Liver (tissue), 9 donors: ENCODE data around the gene ELK3. TPM values are rescaled to one million over a fixed set of nuclear protein-coding genes. Genes with fewer than 3 reads are reported as not detected.

Experiments
- DNase-seq: peaks from one replicate; pipeline ENCODE4 v3.0.0-alpha.2; 2017; ENCODE audit warnings: low spot score
- H3K27ac ChIP-seq, 2 donors: one replicate each; pipeline ENCODE4 v1.7.0; 2013; ENCODE audit warnings: inconsistent platforms in 2 of 2, low read length in 2 of 2, control low read depth in 1 of 2, low read depth in 1 of 2, mild to moderate bottlenecking in 1 of 2
- H3K27me3 ChIP-seq, 4 donors: one replicate each; pipeline versions ENCODE4 v1.6.1 to v1.7.0; 2013; ENCODE audit warnings: low read length in 3 of 4, inconsistent platforms in 1 of 4, mild to moderate bottlenecking in 1 of 4, moderate library complexity in 1 of 4; ENCODE audit not compliant: control insufficient read depth in 4 of 4, insufficient read depth in 4 of 4
- H3K36me3 ChIP-seq, 4 donors: one replicate each; pipeline versions ENCODE4 v1.6.1 to v1.7.0; 2013; ENCODE audit warnings: low read length in 3 of 4, mild to moderate bottlenecking in 3 of 4, low read depth in 1 of 4, moderate library complexity in 1 of 4; ENCODE audit not compliant: control insufficient read depth in 4 of 4, insufficient read depth in 3 of 4
- H3K4me1 ChIP-seq, 4 donors: one replicate each; pipeline versions ENCODE4 v1.6.1 to v1.7.0; 2013; ENCODE audit warnings: low read length in 3 of 4, mild to moderate bottlenecking in 3 of 4, moderate library complexity in 1 of 4; ENCODE audit not compliant: control insufficient read depth in 4 of 4, insufficient read depth in 4 of 4
- H3K4me3 ChIP-seq, 3 donors: one replicate each; pipeline versions ENCODE4 v1.6.1 to v1.7.0; 2013; ENCODE audit warnings: low read length in 3 of 3, control low read depth in 1 of 3, low read depth in 1 of 3, mild to moderate bottlenecking in 1 of 3
- H3K9ac ChIP-seq, 2 donors: one replicate each; pipeline ENCODE4 v1.7.0; 2013; ENCODE audit warnings: low read length in 2 of 2, mild to moderate bottlenecking in 2 of 2, moderate library complexity in 2 of 2, control low read depth in 1 of 2, low read depth in 1 of 2
- H3K9me3 ChIP-seq, 4 donors: one replicate each; pipeline versions ENCODE4 v1.6.1 to v1.7.0; 2013; ENCODE audit warnings: low read length in 3 of 4; ENCODE audit not compliant: control insufficient read depth in 4 of 4
- FOXA1 ChIP-seq: IDR thresholded peaks from 2 replicates; pipeline ENCODE4 v1.6.1; 2016; ENCODE audit warnings: antibody characterized with exemption
- FOXA2 ChIP-seq: IDR thresholded peaks from 2 replicates; pipeline ENCODE4 v1.6.1; 2016; ENCODE audit warnings: antibody characterized with exemption
- GABPA ChIP-seq, 2 donors: IDR thresholded peaks in 1 of 2; conservative IDR thresholded peaks in 1 of 2; 2 replicates each; pipeline ENCODE4 v1.6.1; 2016; ENCODE audit warnings: antibody characterized with exemption in 2 of 2, mild to moderate bottlenecking in 1 of 2, moderate library complexity in 1 of 2
- HNF4A ChIP-seq, 2 donors: conservative IDR thresholded peaks; 2 replicates each; pipeline ENCODE4 v1.6.1; 2016; ENCODE audit warnings: antibody characterized with exemption in 2 of 2, mild to moderate bottlenecking in 2 of 2
- JUND ChIP-seq, 2 donors: IDR thresholded peaks; 2 replicates each; pipeline ENCODE4 v1.6.1; 2016; ENCODE audit warnings: antibody characterized with exemption in 2 of 2
- RAD21 ChIP-seq, 2 donors: IDR thresholded peaks; 2 replicates each; pipeline ENCODE4 v1.6.1; 2016; ENCODE audit warnings: antibody characterized with exemption in 2 of 2, mild to moderate bottlenecking in 2 of 2
- REST ChIP-seq: IDR thresholded peaks from 2 replicates; pipeline ENCODE4 v1.6.1; 2016; ENCODE audit warnings: antibody characterized with exemption, mild to moderate bottlenecking
- RXRA ChIP-seq, 2 donors: IDR thresholded peaks; 2 replicates each; pipeline ENCODE4 v1.6.1; 2017 to 2018; ENCODE audit warnings: antibody characterized with exemption in 2 of 2, mild to moderate bottlenecking in 1 of 2
- SP1 ChIP-seq: IDR thresholded peaks from 2 replicates; pipeline ENCODE4 v1.6.1; 2018; ENCODE audit warnings: antibody characterized with exemption, mild to moderate bottlenecking
- TAF1 ChIP-seq: conservative IDR thresholded peaks from 2 replicates; pipeline ENCODE4 v1.6.1; 2016; ENCODE audit warnings: antibody characterized with exemption, mild to moderate bottlenecking
- YY1 ChIP-seq: IDR thresholded peaks from 2 replicates; pipeline ENCODE4 v1.6.1; 2016; ENCODE audit warnings: antibody characterized with exemption, mild to moderate bottlenecking
- WGBS: extraction: QIAGEN DNeasy Blood & Tissue Kit; methylation state at CpG from one replicate; pipeline ENCODE4 v1.1.7; 2013; 5-methylcytosine and 5-hydroxymethylcytosine counted together
- polyA plus RNA-seq, 2 donors: library from polyadenylated mRNA; stranded (reverse) in 1 of 2; unstranded in 1 of 2; fragments of 200-250 nt in 1 of 2; fragments of >200 nt in 1 of 2; fragmentation: Nextera tagmentation in 1 of 2; extraction: Ambion mirVana in 1 of 2; gene quantifications; one replicate each; pipeline versions ENCODE4 v1.2.1 to v1.2.3, GENCODE V29; 2013 to 2015
- total RNA-seq, 2 donors: library from RNA; depleted of rRNA; stranded (reverse); fragments of >200 nt; gene quantifications; one replicate each; pipeline ENCODE4 v1.2.3, GENCODE V29; 2014
- TF ChIP-seq, protein P1 (sequence below): IDR thresholded peaks from 2 replicates; pipeline ENCODE4 v1.6.1; 2016; ENCODE audit warnings: antibody characterized with exemption
- TF ChIP-seq, protein P2 (sequence below): fragments of 150-350 bp; IDR thresholded peaks from 2 replicates; pipeline ENCODE4 v1.5.1; 2017; ENCODE audit warnings: improper control_type of control experiment, low read depth, low read length; ENCODE audit not compliant: missing input control
- TF ChIP-seq, protein P3 (sequence below): IDR thresholded peaks from 2 replicates; pipeline ENCODE4 v1.6.1; 2016; ENCODE audit warnings: antibody characterized with exemption
- donor health status: healthy.
- donor health status: healthy.
- donor health status: healthy.
- donor health status: healthy.
- donor health status: healthy.

Gene ELK3
- total and polyA plus RNA-seq, 4 donors, result 3.7 to 5.2 (median 4.5) TPM

DNA sequence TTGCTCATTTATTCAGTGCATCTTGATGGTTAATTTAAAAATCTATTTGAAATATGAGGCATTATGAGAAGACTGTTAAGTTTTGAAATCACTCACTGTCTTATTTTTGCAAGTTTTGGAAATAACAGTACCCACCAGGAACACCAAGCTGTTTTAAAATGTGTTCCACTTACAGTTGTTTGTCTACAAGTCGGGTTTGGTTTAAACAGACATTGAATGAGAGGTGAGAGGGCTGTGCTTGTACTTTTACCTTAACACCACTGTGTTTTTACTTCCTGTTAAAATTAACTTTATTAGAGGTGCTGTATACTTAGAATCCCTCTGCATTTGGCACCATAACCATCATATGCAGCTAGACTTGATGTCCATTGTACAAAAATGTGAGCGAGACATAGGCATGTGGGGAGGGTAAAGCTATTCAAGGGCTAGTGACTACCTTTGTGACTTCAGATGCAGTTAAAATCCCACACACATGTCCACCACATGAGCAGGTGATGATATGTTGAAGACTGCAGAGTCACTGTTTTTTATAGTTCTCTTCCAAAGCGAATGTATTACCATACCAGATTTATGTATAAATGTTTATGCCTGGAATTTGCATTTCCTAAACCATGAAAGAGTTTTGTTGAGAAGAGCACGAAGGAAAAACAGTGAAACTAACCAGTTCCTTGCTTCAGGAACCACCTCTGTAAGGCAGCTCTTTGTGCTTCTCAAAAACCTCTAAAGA, 12.9 kb downstream of the ELK3 start:
- WGBS, result 76% methylated on average over 4 of the region's 4 CpGs
- no peak overlapping the region for H3K27ac ChIP-seq
- no peaks in the 10 kb centered on the region for H3K4me1 ChIP-seq
- DNase-seq, result no peak
- TF ChIP-seq, protein P1, sequence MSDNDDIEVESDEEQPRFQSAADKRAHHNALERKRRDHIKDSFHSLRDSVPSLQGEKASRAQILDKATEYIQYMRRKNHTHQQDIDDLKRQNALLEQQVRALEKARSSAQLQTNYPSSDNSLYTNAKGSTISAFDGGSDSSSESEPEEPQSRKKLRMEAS, result no peak
- TF ChIP-seq GABPA (IDR thresholded peaks at IDR 0.05 in 1 of 2, conservative IDR thresholded peaks at IDR 0.05 in 1 of 2), result no peak
- no peak for TF ChIP-seq JUND (IDR thresholded peaks at IDR 0.05)
- TF ChIP-seq YY1, result no peak
- TF ChIP-seq TAF1, result no peak
- no peak for TF ChIP-seq RXRA (IDR thresholded peaks at IDR 0.05)
- TF ChIP-seq FOXA2, result no peak
- TF ChIP-seq, protein P2, sequence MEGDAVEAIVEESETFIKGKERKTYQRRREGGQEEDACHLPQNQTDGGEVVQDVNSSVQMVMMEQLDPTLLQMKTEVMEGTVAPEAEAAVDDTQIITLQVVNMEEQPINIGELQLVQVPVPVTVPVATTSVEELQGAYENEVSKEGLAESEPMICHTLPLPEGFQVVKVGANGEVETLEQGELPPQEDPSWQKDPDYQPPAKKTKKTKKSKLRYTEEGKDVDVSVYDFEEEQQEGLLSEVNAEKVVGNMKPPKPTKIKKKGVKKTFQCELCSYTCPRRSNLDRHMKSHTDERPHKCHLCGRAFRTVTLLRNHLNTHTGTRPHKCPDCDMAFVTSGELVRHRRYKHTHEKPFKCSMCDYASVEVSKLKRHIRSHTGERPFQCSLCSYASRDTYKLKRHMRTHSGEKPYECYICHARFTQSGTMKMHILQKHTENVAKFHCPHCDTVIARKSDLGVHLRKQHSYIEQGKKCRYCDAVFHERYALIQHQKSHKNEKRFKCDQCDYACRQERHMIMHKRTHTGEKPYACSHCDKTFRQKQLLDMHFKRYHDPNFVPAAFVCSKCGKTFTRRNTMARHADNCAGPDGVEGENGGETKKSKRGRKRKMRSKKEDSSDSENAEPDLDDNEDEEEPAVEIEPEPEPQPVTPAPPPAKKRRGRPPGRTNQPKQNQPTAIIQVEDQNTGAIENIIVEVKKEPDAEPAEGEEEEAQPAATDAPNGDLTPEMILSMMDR, result no peak
- TF ChIP-seq HNF4A (conservative IDR thresholded peaks at IDR 0.05), result no peak
- no peak for TF ChIP-seq REST
- TF ChIP-seq, protein P3, sequence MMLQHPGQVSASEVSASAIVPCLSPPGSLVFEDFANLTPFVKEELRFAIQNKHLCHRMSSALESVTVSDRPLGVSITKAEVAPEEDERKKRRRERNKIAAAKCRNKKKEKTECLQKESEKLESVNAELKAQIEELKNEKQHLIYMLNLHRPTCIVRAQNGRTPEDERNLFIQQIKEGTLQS, result no peak
- no peak overlapping the region for H3K4me3 ChIP-seq
- H3K36me3 ChIP-seq, result no peaks in the 10 kb centered on the region
- H3K9ac ChIP-seq, result no peak overlapping the region
- no peaks in the 10 kb centered on the region for H3K27me3 ChIP-seq
- H3K9me3 ChIP-seq, result peaks cover 0 to 8% (median 5%) of the 10 kb centered on the region in 4 donors

GRCh38 chr12:96208346-96208745, 14.2 kb downstream of the ELK3 start:
- no peaks in the 10 kb centered on the region for H3K4me1 ChIP-seq
- DNase-seq, result no peak
- H3K4me3 ChIP-seq, result no peak overlapping the region
- 73% methylated on average over 2 of the region's 2 CpGs for WGBS
- TF ChIP-seq RAD21 (IDR thresholded peaks at IDR 0.05) (no peak), FOXA1 (no peak), SP1 (no peak)
- TF ChIP-seq, protein P3, result no peak
- no peak overlapping the region for H3K27ac ChIP-seq
- no peaks in the 10 kb centered on the region for H3K36me3 ChIP-seq
- no peak overlapping the region for H3K9ac ChIP-seq
- H3K9me3 ChIP-seq, result peaks cover 0 to 8% (median 5%) of the 10 kb centered on the region in 4 donors
- no peaks in the 10 kb centered on the region for H3K27me3 ChIP-seq
